PC-3 (cell line): ENCODE measurements around the gene SHLD2. TPM values are rescaled to one million over a fixed set of nuclear protein-coding genes. Genes with fewer than 3 reads are reported as not detected.

ENCODE experiments used
- ATAC-seq: fragments of 200-7000 bp; cut with Tn5 transposase; 2 replicates; pipeline ENCODE4 v1.9.1; 2020; ENCODE audit warnings: mild to moderate bottlenecking, moderate library complexity
- BruUV-seq: library from RNA; stranded (reverse); fragments of 400-500 nt; replicated peaks from 2 replicates; lab custom pipeline; 2021; lab: Mats Ljungman, UMichigan
- CTCF ChIA-PET: fragments of 300-600 bp; sonication (Branson Sonifier 250); formaldehyde crosslinking; loops from one replicate; lab custom pipeline; 2022; ENCODE audit warnings: antibody characterized with exemption; lab: Charles Lee
- POLR2A ChIA-PET: fragments of 300-600 bp; sonication (Branson Sonifier 250); formaldehyde crosslinking; loops from one replicate; lab custom pipeline; 2022; ENCODE audit warnings: antibody characterized with exemption; ENCODE audit not compliant: unreplicated experiment; lab: Charles Lee
- DNase-seq: peaks from one replicate; pipeline ENCODE4 v3.0.0-alpha.2; 2015
- H2AFZ ChIP-seq: fragments of 300-600 bp; sonication (generic); 2 replicates; pipeline ENCODE4 v1.6.0; 2016; ENCODE audit warnings: antibody characterized with exemption, low read length
- H3F3A ChIP-seq: fragments of 300-600 bp; sonication (generic); one replicate; pipeline ENCODE4 v1.6.0; 2017; ENCODE audit warnings: antibody characterized with exemption, low read length, control low read depth, mild to moderate bottlenecking; ENCODE audit not compliant: unreplicated experiment
- H3K27ac ChIP-seq: fragments of 300-600 bp; sonication (generic); 2 replicates; pipeline ENCODE4 v1.5.1; 2016; ENCODE audit warnings: mild to moderate bottlenecking, low read length
- H3K27me3 ChIP-seq: fragments of 300-600 bp; sonication (generic); 2 replicates; pipeline ENCODE4 v1.6.1; 2016; ENCODE audit warnings: low read length, mixed read lengths
- H3K36me3 ChIP-seq: fragments of 300-600 bp; sonication (generic); 2 replicates; pipeline ENCODE4 v1.6.1; 2016; ENCODE audit warnings: low read depth, mixed run types, low read length, mixed read lengths
- H3K4me1 ChIP-seq: fragments of 300-600 bp; sonication (generic); 2 replicates; pipeline ENCODE4 v1.5.1; 2016; ENCODE audit warnings: low read length; ENCODE audit not compliant: insufficient read depth
- H3K4me2 ChIP-seq: fragments of 300-600 bp; sonication (generic); 2 replicates; pipeline ENCODE4 v1.6.0; 2016; ENCODE audit warnings: low read length
- H3K4me3 ChIP-seq: fragments of 300-600 bp; sonication (generic); 2 replicates; pipeline ENCODE4 v1.5.1; 2016; ENCODE audit warnings: mild to moderate bottlenecking, low read length, mixed read lengths
- H3K79me2 ChIP-seq: fragments of 300-600 bp; sonication (generic); 2 replicates; pipeline ENCODE4 v1.6.1; 2017; ENCODE audit warnings: low read length, mixed read lengths
- H3K9ac ChIP-seq: fragments of 300-600 bp; sonication (generic); 2 replicates; pipeline ENCODE4 v1.6.0; 2016; ENCODE audit warnings: mild to moderate bottlenecking, low read length
- H3K9me2 ChIP-seq: fragments of 300-600 bp; sonication (generic); replicated peaks from 2 replicates; pipeline ENCODE4 v1.6.1; 2016; ENCODE audit warnings: mixed run types, low read length, mixed read lengths
- H3K9me3 ChIP-seq: fragments of 300-600 bp; sonication (generic); 2 replicates; pipeline ENCODE4 v1.6.1; 2016; ENCODE audit warnings: low read length, mixed read lengths
- H4K20me1 ChIP-seq: fragments of 300-600 bp; sonication (generic); 2 replicates; pipeline ENCODE4 v1.6.1; 2016; ENCODE audit warnings: low read length, mixed read lengths
- CTCF ChIP-seq: fragments of 300-600 bp; sonication (generic); conservative IDR thresholded peaks from 2 replicates; pipeline ENCODE4 v1.5.1; 2017; ENCODE audit warnings: antibody characterized with exemption, low read depth, mild to moderate bottlenecking, low read length
- EZH2 ChIP-seq: fragments of 300-600 bp; sonication (generic); IDR thresholded peaks from one replicate; pipeline ENCODE4 v1.6.1; 2017; ENCODE audit warnings: antibody characterized with exemption, mild to moderate bottlenecking, low read length; ENCODE audit not compliant: unreplicated experiment
- EZH2phosphoT487 ChIP-seq: fragments of 300-600 bp; sonication (generic); IDR thresholded peaks from 2 replicates; pipeline ENCODE4 v1.6.1; 2018; ENCODE audit warnings: mild to moderate bottlenecking, antibody characterized with exemption, low read length, borderline replicate concordance
- intact Hi-C: fragments of 100-400 bp; cut with micrococcal nuclease; formaldehyde crosslinking; loops from 2 replicates; pipeline ENCODE4 v1.9.0; 2023
- total RNA-seq: library from RNA; depleted of rRNA; stranded (reverse); fragments of >200 nt; gene quantifications from 2 replicates; pipeline ENCODE4 v1.2.3, GENCODE V29; 2014

SHLD2 gene
- total RNA-seq, 1 experiment from 2014 or later, result 16.0 TPM

DNA sequence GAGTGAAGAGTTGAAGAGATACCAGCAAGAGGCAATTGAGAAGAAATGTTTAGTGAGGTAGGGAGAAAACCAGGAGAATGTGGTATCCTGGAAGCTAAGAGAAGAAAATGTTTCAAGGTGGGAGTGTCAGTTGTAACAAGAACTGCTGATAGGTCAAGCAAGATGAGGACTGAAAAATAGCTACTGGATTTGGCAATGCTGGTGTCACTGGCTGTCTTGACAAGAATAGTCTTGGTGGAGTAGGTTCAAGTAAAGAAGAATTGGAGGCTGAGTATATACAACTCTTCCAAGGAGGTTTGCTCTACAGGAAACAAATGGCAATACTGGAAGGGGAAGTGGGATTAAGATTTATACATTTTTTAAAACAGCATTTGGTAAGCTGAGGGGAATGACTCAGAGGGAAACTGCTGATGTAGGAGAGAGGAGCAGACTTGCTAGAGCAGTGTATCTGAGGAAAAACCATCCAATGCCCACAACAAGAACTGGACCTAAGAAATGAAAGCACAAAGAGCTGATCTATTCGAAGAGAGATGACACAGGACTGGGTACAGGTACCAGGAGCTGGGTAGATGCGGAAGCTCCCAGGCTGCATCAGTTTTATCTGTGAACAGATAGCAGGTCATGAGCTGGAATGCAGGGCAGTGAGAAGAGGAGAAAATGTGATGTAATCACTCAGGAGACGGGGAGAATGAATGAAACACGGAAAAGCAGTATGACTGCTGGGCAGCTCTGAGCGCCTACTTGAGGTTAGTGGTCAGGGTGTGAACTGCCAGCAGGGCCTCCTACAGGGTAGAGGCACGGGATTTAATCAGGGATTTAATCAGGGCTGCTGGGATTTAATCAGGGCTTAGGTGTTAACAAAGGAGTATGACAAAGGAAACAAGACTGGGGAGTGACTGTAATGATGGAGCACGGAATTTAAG lies 40.4 kb upstream of the SHLD2 start:
- Histone ChIP-seq H3F3A (no peaks in the 10 kb centered on the region), H3K4me3 (no peak overlapping the region), H2AFZ (no peak overlapping the region), H3K27ac (no peak overlapping the region), H4K20me1 (no peaks in the 10 kb centered on the region), H3K9me2 (no peaks in the 10 kb centered on the region), H3K4me1 (no peaks in the 10 kb centered on the region), H3K36me3 (peaks cover 16% of the 10 kb centered on the region; the same call in 1 of the 2 replicates), H3K79me2 (no peaks in the 10 kb centered on the region), H3K27me3 (no peaks in the 10 kb centered on the region), H3K4me2 (no peak overlapping the region), H3K9me3 (no peaks in the 10 kb centered on the region), H3K9ac (no peak overlapping the region)
- intact Hi-C loops, result no loop called here
- no peak for ATAC-seq
- BruUV-seq, result no TSS peak
- TF ChIP-seq EZH2phosphoT487, result no peak
- TF ChIP-seq CTCF, result no peak
- no peak for TF ChIP-seq EZH2
- ChIA-PET POLR2A (no interaction called here), CTCF (interaction anchor here (0.8 kb wide), 1 partner anchor 85 kb away, joined by 3 read pairs; no protein-coding TSS in a partner anchor)
- DNase-seq, result no peak

DNA sequence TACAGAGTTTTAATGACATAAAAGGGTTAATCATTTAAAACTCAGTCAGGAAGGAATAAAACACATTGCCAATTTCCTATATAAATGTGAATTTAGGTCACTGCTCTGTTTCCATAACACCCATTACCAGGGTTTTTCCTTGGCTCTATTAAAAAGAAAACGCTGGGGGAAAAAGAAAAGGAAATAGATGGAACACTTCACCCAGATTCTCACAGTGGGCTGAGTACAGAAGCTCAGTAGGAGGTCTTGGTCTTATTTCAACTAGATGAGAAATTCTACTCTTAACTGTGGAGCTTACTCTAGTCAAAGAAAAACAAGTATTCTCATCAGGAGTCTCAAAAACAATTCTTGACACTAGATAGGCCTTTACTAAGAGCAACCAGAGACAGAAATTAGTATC lies 36.8 kb upstream of the SHLD2 start:
- POLR2A ChIA-PET, result no interaction called here
- ATAC-seq, result no peak

More for the DNA sequence above, 36.8 kb upstream of the SHLD2 start:
- no peaks in the 10 kb centered on the region for H3K27me3 ChIP-seq
- no peaks in the 10 kb centered on the region for H4K20me1 ChIP-seq
- intact Hi-C loops, result no loop called here
- no peak overlapping the region for H3K4me2 ChIP-seq
- no peaks in the 10 kb centered on the region for H3K79me2 ChIP-seq
- no TSS peak for BruUV-seq
- no peak overlapping the region for H2AFZ ChIP-seq
- no peaks in the 10 kb centered on the region for H3F3A ChIP-seq
- no peak overlapping the region for H3K4me3 ChIP-seq
- no peak overlapping the region for H3K9ac ChIP-seq
- H3K9me3 ChIP-seq, result no peaks in the 10 kb centered on the region
- no peaks in the 10 kb centered on the region for H3K9me2 ChIP-seq
- DNase-seq, result no peak
- CTCF ChIA-PET, result no interaction called here
- no peaks in the 10 kb centered on the region for H3K4me1 ChIP-seq
- TF ChIP-seq EZH2 (no peak), CTCF (no peak), EZH2phosphoT487 (no peak)
- H3K36me3 ChIP-seq, result peaks cover 18% of the 10 kb centered on the region; the same call in 1 of the 2 replicates
- no peak overlapping the region for H3K27ac ChIP-seq
